Measurements from ENCODE around the gene ESPN.

GRCh38 chr1:6440198-6441126 is 15.9 kb downstream of the ESPN start:
- TF ChIP-seq ELK4 (IDR thresholded peaks at IDR 0.05; ENCODE audit: borderline replicate concordance, low read depth, low read length) = no peak
- no peak for TF ChIP-seq ZSCAN30 (tag by site-specific recombination; IDR thresholded peaks at IDR 0.05)
- no peak for TF ChIP-seq ZNF558 (tag by site-specific recombination; IDR thresholded peaks at IDR 0.05)
- no peak for TF ChIP-seq CTCF (tag by site-specific recombination; IDR thresholded peaks at IDR 0.05)
- no peak for TF ChIP-seq ZNF654 (tag by site-specific recombination; IDR thresholded peaks at IDR 0.05; ENCODE audit: low read depth)
- no peak for TF ChIP-seq ZNF292 (tag by site-specific recombination; IDR thresholded peaks at IDR 0.05; ENCODE audit: borderline replicate concordance, low read depth)
- TF ChIP-seq ZNF302 (tag by site-specific recombination; IDR thresholded peaks at IDR 0.05; ENCODE audit: low read depth) = no peak
- TF ChIP-seq ZFP41 (tag by site-specific recombination; IDR thresholded peaks at IDR 0.05; ENCODE audit: borderline replicate concordance) = no peak
- TF ChIP-seq ZNF544 (tag by site-specific recombination; IDR thresholded peaks at IDR 0.05) = no peak
- TF ChIP-seq ZNF596 (tag by site-specific recombination; IDR thresholded peaks at IDR 0.05) = no peak
- TF ChIP-seq ZNF23 (tag by site-specific recombination; IDR thresholded peaks at IDR 0.05; ENCODE audit: borderline replicate concordance) = no peak
- no peak for TF ChIP-seq ZNF121 (tag by site-specific recombination; IDR thresholded peaks at IDR 0.05)
